ENCODE results near the gene POP7.
A peak's percentile ranks its signal among the peaks of the same experiment; 100 is the strongest.
"Not testable (repeated sequence)": the region's sequence is repeated elsewhere in the genome, so short reads cannot be mapped to it uniquely, and the experiment has no call there.

Gene POP7

DNA sequence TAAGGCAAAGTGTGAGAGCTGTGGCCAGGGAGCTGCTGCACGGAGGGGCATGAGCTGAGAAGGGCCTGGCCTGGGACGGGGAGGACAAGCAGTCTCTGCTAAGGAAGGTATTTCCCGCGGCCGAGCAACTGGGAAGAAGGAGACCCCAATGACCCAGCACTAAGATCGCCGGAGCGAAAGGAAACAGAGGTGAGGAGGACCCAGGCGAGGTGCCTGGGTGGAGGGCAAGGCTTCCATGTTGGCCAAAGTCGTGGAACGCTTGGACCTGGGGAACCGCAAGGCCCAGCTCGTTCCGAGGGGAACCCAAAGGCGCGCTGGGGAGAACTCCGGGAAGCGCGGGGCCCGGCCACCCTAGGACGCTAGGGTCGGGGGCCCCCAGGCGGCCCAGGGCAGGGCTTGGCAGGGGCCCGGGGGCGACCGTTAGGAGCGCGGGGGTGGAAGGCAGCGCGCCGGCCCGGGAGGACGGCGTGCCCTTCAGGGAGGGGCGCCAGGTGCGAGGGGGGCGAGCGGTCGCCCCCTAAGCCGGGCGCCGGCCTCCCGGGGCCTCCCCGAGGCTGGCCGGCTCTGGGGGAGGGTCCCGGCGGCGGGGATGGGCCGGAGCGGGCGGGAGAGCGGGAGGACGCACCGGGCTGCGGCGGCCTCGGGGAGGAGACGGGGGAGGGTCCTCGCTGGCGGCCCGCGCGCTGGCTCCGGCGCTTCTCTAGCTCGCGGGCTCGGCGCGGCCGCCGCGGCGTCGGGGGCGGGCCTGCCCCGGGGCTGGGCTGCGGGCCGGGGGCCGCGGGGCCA lies 12.4 kb upstream of the POP7 start:
- DNase-seq: no peak

DNA sequence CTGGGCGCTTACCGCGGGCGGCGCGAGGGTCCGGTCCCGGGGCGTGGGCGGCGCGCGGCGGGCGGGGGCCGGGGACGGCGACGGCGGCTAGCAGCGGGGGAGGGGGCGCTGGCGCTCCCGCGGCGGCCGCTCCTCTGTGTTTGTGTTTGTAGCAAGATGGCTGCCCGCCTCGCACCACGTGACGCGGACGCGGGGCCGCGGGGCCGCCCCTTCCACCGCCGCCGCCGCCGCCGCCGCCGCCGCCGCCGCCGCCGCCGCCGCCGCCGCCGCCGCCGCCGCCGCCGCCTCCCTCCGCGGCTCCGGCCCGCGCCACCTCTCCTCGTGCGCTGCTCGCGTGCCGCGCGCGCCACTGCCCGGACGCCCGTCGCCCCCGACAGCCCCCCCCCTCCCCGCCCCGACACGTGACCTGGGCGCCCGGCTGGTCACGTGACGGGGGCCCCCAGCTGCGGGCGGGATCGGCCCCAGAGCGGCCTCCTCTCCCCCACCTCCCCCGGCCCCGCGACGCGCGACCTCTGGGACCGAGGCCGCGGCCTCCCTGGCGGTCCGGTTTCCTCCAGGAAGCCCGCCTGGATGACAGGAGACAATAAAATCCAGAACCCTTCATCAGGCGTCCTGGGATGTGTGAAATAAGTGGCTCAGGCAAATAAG lies 11.7 kb upstream of the POP7 start, which contains the start of gene GIGYF1:
Gene GIGYF1 (minus strand): TSS at position 153 of the 648 bp plus-strand sequence. CDS start 6,012 bp downstream, outside the sequence.
- DNase-seq: peak; percentile 46

DNA sequence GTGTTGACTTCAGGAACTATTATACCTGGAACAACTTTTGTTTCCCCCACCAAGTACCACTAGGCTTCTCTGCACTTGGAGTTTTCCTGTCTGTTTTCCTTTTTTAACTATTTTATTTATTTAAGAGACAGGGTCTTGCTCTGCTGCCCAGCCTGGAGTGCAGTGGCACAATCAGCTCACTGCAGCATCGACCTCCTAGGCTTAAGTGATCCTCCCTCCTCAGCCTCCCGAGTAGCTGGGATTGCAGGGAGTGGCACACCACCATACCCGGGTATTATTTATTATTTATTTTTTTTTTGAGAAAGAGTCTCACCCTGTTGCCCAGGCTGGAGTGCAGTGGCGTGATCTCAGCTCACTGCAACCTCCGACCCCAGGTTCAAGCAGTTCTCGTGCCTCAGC lies 9.8 kb upstream of the POP7 start:
- no peak for DNase-seq

DNA sequence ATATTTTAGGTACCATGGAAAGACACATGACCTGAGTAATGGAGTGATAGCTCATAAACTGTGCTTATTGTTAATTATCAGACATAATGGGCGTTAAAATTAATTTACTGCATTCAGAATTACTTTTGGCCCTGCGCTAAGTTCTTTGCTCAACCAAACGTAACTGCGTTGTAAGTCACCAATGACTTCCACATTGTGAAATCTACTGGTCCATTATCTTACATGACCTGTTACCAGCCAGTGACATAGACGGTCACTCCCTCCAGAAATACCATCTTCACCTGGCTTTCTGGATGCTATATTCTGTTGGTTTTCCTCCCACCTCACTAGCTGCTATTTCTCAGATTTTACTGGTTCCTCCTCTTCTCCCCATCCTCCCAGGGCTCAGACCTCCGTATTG lies 6.9 kb upstream of the POP7 start:
- DNase-seq: no peak

DNA sequence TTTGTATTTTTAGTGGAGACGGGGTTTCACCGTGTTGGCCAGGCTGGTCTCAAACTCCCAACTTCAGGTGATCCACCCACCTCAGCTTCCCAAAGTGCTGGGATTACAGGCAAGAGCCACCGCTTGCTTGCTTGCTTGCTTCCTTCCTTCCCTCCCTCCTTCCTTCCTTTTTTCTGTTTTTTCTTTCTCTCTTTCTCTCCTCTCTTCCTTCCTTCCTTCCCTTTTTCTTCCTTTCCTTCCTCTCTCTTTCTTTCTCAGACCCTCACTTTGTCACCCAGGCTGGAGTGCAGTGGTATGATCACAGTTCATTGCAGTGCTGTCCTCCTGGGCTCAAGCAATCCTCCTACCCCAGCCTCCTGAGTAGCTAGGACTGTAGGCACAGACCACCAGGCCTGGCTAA lies 4.8 kb upstream of the POP7 start:
- not testable (repeated sequence) for DNase-seq

DNA sequence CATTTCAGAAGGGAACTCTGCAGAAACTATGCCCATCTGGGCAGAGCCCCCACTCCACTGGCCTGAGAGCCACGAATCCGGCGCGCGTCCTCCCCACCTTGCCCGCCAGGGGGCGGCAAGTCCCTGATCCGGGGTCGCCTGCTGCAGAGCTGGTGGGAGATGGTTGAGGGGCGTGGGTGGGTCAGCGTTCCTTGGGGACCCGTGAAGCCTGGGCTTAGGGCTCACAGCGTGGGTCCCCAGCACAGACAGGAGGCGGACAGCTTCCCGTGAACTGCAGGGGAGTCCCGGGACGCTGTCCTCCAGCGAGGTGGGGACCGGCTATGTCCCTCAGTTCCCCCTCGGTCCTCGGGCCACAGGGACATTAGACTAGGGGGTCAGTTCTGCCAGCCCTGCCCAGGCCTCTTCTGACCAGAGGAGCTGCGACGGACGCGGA lies 585 bp upstream of the POP7 start:
- DNase-seq: peak; percentile 51

DNA sequence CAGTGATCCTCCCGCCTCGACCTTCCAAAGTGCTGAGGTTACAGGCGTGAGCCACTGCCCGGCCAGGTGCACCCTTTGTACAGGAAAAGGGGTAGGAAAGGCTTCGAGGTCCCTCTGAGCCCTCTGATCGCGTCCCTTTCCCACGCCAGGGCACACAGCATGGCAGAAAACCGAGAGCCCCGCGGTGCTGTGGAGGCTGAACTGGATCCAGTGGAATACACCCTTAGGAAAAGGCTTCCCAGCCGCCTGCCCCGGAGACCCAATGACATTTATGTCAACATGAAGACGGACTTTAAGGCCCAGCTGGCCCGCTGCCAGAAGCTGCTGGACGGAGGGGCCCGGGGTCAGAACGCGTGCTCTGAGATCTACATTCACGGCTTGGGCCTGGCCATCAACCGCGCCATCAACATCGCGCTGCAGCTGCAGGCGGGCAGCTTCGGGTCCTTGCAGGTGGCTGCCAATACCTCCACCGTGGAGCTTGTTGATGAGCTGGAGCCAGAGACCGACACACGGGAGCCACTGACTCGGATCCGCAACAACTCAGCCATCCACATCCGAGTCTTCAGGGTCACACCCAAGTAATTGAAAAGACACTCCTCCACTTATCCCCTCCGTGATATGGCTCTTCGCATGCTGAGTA lies 871 bp downstream of the POP7 start:
- DNase-seq: no peak

DNA sequence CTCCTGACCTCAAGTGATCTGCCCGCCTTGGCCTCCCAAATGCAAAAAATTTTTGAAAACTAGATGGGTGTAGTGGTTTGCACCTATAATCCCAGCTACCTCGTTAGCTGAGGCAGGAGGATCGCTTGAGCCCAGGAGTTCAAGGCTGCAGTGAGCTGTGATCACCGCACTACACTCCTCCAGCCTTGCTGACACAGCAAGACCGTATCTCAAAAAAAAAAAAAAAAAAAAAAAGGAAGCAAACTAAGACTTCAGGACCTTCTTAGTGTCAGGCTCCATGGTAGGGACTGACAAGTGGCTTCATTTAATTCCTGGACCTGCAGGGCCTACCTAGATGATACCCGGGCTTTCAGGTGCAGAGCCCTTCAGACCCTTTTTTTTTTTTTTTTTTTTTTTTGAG lies 2.5 kb downstream of the POP7 start:
- DNase-seq: no peak

DNA sequence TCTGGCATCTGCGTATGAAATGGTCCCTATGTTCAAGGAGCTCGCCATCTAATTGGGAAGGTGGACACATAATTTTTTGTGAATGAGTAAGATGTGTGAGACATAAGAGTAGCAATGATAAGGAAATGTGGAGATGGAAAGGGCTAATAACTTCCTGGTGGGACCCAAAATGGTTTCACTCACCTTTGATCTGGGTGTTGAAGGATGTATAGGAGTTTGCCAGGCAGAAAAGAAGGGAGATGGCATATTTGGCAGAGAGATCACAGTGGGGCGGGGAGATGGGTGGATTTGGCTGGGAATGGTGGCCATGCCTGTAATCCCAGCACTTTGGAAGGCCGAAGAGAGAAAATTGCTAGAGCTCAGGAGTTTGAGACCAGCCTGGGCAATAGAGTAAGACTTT lies 4.5 kb downstream of the POP7 start:
- DNase-seq: no peak

DNA sequence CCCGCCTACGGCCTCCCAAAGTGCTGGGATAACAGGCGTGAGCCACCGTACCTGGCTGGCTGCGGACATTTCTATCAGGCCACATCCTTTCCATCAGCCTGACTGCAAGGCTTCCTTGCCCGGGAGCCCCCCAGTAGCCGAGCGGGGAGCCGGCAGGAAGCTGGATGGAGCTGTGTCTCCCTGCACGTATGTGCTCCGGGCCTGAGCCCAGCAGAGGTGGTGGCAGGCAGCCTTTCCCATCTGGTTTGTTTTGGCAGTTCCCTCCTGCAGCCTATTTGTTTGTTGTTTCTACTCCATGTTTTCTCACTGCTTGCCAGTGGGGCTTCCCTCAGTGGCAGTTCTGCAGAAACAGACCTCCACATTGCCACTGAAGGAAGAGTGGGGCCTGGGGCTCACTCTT lies 5.4 kb downstream of the POP7 start:
- DNase-seq: no peak

DNA sequence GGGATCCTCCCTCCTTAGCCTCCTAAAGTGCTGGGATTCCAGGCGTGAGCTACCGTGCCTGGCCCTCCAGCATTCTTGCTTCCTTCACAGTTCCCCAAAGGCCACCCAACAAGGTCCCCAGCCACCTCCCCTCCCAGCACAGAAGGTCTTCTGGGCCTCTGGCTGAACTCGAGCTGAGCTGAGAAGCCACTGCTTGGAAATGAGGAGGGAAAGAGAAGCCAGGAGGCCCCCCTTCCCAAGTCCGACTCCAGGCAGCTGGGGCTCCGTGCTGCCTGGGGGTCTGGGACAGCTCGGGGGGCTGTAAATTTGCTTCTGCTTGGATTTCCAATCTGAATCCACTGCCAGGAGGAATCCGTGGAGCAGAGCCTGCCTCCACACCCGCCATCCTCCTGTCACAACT lies 8.8 kb downstream of the POP7 start:
- no peak for DNase-seq

DNA sequence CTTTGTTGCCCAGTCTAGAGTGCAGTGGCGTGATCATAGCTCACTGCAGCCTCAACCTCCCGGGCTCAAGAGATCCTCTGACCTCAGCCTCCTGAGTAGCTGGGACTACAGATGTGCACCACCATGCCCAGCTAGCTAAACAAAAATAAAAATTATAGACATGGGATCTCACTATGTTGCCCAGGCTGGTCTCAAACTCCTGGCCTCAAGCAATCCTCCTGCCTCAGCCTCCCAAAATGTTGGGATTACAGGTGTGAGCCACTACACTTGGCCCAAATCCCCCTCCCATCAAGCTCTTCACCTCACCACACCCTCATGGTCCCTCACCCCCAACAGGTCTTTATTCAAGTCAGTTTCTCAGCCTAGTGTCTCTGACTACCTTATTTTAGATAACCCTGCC lies 11.2 kb downstream of the POP7 start:
- not testable (repeated sequence) for DNase-seq

DNA sequence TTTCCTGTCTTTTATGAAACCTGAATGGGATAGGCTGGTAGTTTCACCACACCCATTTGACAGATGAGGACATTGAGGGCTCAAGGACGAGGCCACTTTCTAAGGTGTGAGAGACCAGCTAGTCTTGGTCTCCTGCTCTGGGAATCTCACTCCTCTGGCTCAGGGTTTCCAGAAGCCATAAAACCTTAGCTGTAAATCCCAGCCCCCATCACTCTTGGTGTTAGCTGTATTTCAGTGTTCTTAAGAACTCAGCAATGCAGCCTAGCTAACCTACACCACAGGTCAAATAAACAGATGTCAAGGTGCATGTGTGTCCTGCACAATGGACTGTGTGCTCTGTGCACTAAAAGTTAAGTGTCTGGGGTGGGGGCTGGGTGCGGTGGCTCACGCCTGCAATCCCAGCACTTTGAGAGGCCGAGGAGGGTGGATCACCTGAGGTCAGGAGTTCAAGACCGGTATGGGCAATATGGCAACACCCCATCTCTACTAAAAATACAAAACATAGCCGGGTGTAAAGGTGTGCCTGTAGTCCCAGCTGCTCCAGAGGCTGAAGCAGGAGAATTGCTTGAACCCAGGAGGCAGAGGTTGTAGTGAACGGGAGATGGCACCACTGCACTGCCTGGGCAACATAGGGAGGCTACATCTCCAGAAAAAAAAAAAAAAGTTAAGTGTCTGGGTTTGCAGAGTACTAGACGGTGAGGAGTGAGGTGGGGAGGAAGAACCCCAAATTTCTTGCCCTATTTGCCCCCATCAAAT lies 13.8 kb downstream of the POP7 start:
- DNase-seq: no peak

DNA sequence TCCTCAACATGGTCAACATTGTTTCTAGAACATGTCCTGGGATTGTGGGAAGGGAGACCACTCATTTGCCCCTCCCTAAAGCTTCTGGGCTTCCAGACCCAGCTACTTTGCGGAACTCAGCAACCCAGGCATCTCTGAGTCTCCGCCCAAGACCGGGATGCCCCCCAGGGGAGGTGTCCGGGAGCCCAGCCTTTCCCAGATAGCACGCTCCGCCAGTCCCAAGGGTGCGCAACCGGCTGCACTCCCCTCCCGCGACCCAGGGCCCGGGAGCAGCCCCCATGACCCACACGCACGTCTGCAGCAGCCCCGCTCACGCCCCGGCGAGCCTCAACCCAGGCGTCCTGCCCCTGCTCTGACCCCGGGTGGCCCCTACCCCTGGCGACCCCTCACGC lies 14.4 kb downstream of the POP7 start, which contains the start of gene EPO:
Gene EPO (plus strand): TSS at position 190 of the 392 bp plus-strand sequence. CDS start 513 bp downstream, outside the sequence.
- DNase-seq: no peak

DNA sequence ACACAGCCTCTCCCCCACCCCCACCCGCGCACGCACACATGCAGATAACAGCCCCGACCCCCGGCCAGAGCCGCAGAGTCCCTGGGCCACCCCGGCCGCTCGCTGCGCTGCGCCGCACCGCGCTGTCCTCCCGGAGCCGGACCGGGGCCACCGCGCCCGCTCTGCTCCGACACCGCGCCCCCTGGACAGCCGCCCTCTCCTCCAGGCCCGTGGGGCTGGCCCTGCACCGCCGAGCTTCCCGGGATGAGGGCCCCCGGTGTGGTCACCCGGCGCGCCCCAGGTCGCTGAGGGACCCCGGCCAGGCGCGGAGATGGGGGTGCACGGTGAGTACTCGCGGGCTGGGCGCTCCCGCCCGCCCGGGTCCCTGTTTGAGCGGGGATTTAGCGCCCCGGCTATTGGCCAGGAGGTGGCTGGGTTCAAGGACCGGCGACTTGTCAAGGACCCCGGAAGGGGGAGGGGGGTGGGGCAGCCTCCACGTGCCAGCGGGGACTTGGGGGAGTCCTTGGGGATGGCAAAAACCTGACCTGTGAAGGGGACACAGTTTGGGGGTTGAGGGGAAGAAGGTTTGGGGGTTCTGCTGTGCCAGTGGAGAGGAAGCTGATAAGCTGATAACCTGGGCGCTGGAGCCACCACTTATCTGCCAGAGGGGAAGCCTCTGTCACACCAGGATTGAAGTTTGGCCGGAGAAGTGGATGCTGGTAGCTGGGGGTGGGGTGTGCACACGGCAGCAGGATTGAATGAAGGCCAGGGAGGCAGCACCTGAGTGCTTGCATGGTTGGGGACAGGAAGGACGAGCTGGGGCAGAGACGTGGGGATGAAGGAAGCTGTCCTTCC lies 15.0 kb downstream of the POP7 start:
- DNase-seq: no peak

DNA sequence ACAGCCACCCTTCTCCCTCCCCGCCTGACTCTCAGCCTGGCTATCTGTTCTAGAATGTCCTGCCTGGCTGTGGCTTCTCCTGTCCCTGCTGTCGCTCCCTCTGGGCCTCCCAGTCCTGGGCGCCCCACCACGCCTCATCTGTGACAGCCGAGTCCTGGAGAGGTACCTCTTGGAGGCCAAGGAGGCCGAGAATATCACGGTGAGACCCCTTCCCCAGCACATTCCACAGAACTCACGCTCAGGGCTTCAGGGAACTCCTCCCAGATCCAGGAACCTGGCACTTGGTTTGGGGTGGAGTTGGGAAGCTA lies 15.5 kb downstream of the POP7 start:
- no peak for DNase-seq

DNA sequence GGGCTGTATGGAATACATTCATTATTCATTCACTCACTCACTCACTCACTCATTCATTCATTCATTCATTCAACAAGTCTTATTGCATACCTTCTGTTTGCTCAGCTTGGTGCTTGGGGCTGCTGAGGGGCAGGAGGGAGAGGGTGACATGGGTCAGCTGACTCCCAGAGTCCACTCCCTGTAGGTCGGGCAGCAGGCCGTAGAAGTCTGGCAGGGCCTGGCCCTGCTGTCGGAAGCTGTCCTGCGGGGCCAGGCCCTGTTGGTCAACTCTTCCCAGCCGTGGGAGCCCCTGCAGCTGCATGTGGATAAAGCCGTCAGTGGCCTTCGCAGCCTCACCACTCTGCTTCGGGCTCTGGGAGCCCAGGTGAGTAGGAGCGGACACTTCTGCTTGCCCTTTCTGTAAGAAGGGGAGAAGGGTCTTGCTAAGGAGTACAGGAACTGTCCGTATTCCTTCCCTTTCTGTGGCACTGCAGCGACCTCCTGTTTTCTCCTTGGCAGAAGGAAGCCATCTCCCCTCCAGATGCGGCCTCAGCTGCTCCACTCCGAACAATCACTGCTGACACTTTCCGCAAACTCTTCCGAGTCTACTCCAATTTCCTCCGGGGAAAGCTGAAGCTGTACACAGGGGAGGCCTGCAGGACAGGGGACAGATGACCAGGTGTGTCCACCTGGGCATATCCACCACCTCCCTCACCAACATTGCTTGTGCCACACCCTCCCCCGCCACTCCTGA lies 16.7 kb downstream of the POP7 start:
- no peak for DNase-seq

DNA sequence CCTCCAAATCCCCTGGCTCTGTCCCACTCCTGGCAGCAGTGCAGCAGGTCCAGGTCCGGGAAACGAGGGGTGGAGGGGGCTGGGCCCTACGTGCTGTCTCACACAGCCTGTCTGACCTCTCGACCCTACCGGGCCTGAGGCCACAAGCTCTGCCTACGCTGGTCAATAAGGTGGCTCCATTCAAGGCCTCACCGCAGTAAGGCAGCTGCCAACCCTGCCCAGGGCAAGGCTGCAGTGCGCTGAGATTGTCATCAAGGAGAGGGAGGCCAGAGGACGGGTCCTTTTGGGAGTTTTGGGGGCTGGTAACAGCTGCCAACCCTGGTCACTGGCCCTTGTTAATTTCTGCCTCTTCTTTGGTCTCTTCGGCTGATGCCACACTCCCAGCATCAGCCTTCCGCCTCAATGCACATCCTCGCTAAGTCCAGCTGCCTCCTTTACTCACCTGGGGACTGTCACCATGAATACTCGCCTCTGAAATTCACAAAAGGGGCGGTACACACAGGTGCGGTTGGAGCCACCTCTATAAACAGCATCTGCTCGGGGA lies 17.9 kb downstream of the POP7 start:
- DNase-seq: no peak

DNA sequence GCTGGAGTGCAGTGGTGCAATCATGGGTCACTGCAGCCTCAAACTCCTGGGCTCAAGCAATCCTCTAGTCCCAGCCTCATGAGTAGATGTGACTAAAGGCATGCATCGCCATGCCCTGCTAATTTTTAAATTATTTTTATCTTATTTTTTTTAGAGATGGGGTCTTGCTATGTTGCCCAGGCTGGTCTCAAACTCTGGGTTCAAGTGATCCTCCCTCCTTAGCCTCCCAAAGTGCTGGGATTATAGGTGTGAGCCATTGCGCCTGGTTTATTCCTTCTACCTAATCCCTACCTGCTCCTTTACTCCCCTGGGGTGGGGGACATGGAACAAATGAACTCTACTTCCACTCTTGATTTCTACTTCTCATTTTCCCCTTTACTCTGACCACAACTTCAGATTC lies 18.4 kb downstream of the POP7 start:
- not testable (repeated sequence) for DNase-seq

DNA sequence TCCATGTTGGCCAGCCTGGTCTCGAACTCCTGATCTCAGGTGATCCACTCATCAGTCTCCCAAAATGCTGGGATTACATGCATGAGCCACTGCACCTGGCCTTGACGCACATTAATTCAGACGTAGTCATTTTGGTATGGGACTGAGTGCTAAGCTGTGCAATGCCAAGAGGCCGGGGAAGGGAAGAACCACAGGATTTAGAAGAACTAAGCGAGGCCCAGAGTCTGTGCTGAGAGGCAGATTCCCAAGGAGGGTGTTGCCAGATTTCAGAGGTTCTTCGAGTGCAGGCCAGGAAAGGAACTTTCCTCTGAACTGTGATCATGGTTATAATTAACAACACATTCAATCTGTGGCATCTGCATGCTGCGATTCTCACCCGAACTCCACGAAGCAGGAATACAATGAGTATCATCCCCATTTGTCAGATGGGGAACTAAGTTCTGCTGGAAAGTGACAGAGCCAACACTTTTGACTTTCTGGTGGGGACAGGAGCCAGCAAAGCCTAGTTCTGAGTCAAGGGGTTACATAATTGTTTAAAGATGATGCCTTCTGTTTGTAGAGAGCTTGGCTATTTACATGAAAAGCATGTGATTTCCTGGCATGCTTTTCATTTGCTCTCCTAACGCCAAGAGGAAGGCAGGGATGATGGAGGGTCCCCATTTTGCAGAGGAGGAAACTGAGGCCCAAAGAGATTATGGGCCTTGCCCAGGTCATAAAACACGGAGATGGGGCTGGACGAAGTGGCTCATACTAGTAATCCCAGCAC lies 21.3 kb downstream of the POP7 start:
- no peak for DNase-seq

DNA sequence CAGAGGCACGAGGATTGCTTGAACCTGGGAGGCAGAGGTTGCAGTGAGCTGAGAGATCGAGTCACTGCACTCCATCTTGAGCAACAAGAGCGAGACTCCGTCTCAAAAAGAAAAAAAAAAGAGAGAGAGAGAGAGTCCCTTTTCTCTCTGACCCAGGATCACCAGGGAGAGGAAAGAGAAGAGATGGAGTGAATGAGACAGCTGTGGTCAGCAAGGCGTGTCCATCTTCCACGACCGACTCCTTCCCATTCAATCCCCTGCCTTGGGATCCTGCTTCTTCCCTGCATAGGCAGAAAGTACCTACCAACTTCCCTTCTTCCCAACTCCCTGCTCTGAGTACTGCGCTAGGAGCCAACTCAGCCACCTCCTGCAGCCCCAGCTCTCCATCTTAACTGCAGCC lies 22.3 kb downstream of the POP7 start:
- DNase-seq: no peak

All from NCI-H1105 treated with DMSO at 0.1 percent for 48 hours (cell line).